ENCODE results near the gene PLCD3.

The PLCD3 gene

GRCh38 chr17:45149037-45149668, 16.8 kb upstream of the PLCD3 start:
- DNase-seq, result peak; percentile 80 to 93

GRCh38 chr17:45148183-45149036, 16.1 kb upstream of the PLCD3 start, which contains the start of gene HEXIM1:
Gene HEXIM1, plus strand, starts transcription at chr17:45148475. Its CDS starts 716 bp downstream, at chr17:45149191.
- peak; percentile 99 to 100 for DNase-seq

- peak; percentile 96 to 97 for DNase-seq
Observed at GRCh38 chr17:45147581-45148182, 15.4 kb upstream of the PLCD3 start.

- peak; percentile 85 to 94 for DNase-seq
Observed at GRCh38 chr17:45146890-45147580, 14.7 kb upstream of the PLCD3 start.

- DNase-seq, result no peak
Observed at GRCh38 chr17:45146592-45146889, 14.2 kb upstream of the PLCD3 start.

- no peak for DNase-seq
Observed at GRCh38 chr17:45146166-45146565, 13.9 kb upstream of the PLCD3 start.

- DNase-seq, result no peak
Observed at GRCh38 chr17:45145035-45145389, 12.7 kb upstream of the PLCD3 start.

- no peak for DNase-seq
Observed at GRCh38 chr17:45144199-45145034, 12.1 kb upstream of the PLCD3 start.

- DNase-seq, result no peak
Observed at GRCh38 chr17:45143767-45144198, 11.5 kb upstream of the PLCD3 start.

- no peak for DNase-seq
Observed at GRCh38 chr17:45143094-45143670, 10.9 kb upstream of the PLCD3 start.

- DNase-seq, result no peak
Observed at GRCh38 chr17:45139533-45139920, 7.2 kb upstream of the PLCD3 start.

- DNase-seq, result no peak
Observed at GRCh38 chr17:45138911-45139532, 6.7 kb upstream of the PLCD3 start.

- no peak for DNase-seq
Observed at GRCh38 chr17:45137561-45138305, 5.4 kb upstream of the PLCD3 start.

- no peak for DNase-seq
Observed at GRCh38 chr17:45136846-45137560, 4.7 kb upstream of the PLCD3 start.

GRCh38 chr17:45135978-45136791, 3.9 kb upstream of the PLCD3 start:
- DNase-seq, result no peak

- peak; percentile 98 to 99 for DNase-seq
Observed at GRCh38 chr17:45135192-45135977, 3.1 kb upstream of the PLCD3 start, which contains the start of gene ACBD4. Gene ACBD4, plus strand, starts transcription at chr17:45135687. Its CDS starts 458 bp downstream, at chr17:45136145.

- peak; percentile 77 to 92 for DNase-seq
Observed at GRCh38 chr17:45132572-45133463, 503 bp upstream of the PLCD3 start.

Data from NCI-H526 (cell line).